SK-N-MC (cell line): ENCODE data around the gene TLE7.

Experiments
- EZH2 ChIP-seq: fragments of 200-600 bp; sonication (generic); IDR thresholded peaks from one replicate; pipeline ENCODE4 v1.6.1; 2017; ENCODE audit warnings: antibody characterized with exemption
- POLR2AphosphoS5 ChIP-seq: IDR thresholded peaks from 2 replicates; pipeline ENCODE4 v1.6.1; 2012; ENCODE audit warnings: mild to moderate bottlenecking, low read depth, low read length, borderline replicate concordance

DNA sequence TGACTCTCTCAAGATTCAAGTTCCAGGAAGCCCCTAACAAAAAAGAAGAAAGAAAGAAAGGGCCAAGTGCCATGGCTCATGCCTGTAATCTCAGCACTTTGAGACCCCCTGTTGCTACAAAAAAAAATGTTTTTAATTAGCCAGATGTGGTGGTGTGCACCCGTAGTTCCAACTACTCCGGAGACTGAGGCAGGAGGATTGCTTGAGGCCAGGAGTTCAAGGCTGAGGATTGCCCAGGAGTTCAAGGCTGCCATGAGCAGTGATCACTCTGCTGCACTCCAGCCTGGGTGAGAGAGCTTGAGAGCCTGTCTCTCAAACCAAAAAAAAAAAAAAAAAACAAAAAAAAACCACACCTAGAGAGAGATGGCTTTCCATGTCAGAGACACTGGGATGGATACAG is 18.8 kb downstream of the TLE7 start:
- TF ChIP-seq POLR2AphosphoS5 (no peak), EZH2 (no peak)
